Endothelial cell of umbilical vein (primary cell): ENCODE results near the gene NSUN7. TPM values are rescaled to one million over a fixed set of nuclear protein-coding genes. Genes with fewer than 3 reads are reported as not detected.

Source experiments
- BruUV-seq: library from RNA; stranded (reverse); fragments of 400-500 nt; replicated peaks from 2 replicates; lab custom pipeline; 2021; lab: Mats Ljungman, UMichigan
- CTCF ChIA-PET: fragments of 300-600, 350-600 bp; sonication (Branson Sonifier 250); formaldehyde crosslinking; loops from one replicate; lab custom pipeline; 2021; ENCODE audit warnings: antibody characterized with exemption, inconsistent platforms; lab: Charles Lee
- POLR2A ChIA-PET: fragments of 300-600, 350-600 bp; sonication (Branson Sonifier 250); formaldehyde crosslinking; loops from one replicate; lab custom pipeline; 2021; ENCODE audit warnings: antibody characterized with exemption, inconsistent platforms; lab: Charles Lee
- DNase-seq: peaks from one replicate; pipeline ENCODE4 v3.0.0-alpha.2; 2011; ENCODE audit warnings: low read depth, low spot score
- FAIRE-seq: peaks from 2 replicates; lab custom pipeline; 2011; peaks lifted over from hg19 to GRCh38; lab: Jason Lieb, UNC
- H2AFZ ChIP-seq: 2 replicates; pipeline ENCODE4 v1.6.0; 2012; ENCODE audit warnings: low read depth, low read length, control low read depth, inconsistent platforms
- H3K27ac ChIP-seq: 2 replicates; pipeline ENCODE4 v1.5.1; 2011; ENCODE audit warnings: low read depth, mild to moderate bottlenecking, control low read depth, low read length, moderate library complexity; ENCODE audit not compliant: insufficient read depth
- H3K27me3 ChIP-seq, 2 experiments: 2 replicates each; pipeline versions ENCODE4 v1.6.0 to v1.6.1; 2011; ENCODE audit warnings: low read length in 2 of 2, mixed read lengths in 1 of 2; ENCODE audit not compliant: control insufficient read depth in 2 of 2, insufficient read depth in 2 of 2
- H3K36me3 ChIP-seq, 2 experiments: 2 replicates in 1 of 2; 3 replicates in 1 of 2; pipeline ENCODE4 v1.5.1; 2011; ENCODE audit warnings: low read length in 2 of 2, mild to moderate bottlenecking in 1 of 2, moderate library complexity in 1 of 2; ENCODE audit not compliant: control insufficient read depth in 2 of 2, insufficient read depth in 2 of 2; ENCODE audit errors: extremely low read depth in 1 of 2
- H3K4me1 ChIP-seq: 3 replicates; pipeline ENCODE4 v1.5.1; 2011; ENCODE audit warnings: mild to moderate bottlenecking, low read length; ENCODE audit not compliant: control insufficient read depth, insufficient read depth; ENCODE audit errors: extremely low read depth
- H3K4me2 ChIP-seq: 2 replicates; pipeline ENCODE4 v1.6.1; 2011; ENCODE audit warnings: low read length, control low read depth, mixed read lengths; ENCODE audit not compliant: insufficient read depth
- H3K4me3 ChIP-seq, 3 experiments: fragments of 200-600 bp in 1 of 3; sonication (generic), shearing (Covaris generic) in 1 of 3; replicated peaks in 1 of 3; 2 replicates each; pipeline ENCODE4 v1.5.1; 2011 to 2016; ENCODE audit warnings: control low read depth in 3 of 3, low read length in 3 of 3, mild to moderate bottlenecking in 2 of 3, inconsistent platforms in 1 of 3, low read depth in 1 of 3, moderate library complexity in 1 of 3; ENCODE audit not compliant: insufficient read depth in 1 of 3
- H3K79me2 ChIP-seq: 2 replicates; pipeline ENCODE4 v1.6.0; 2012; ENCODE audit warnings: low read length, inconsistent platforms; ENCODE audit not compliant: control insufficient read depth, insufficient read depth
- H3K9ac ChIP-seq: replicated peaks from 2 replicates; pipeline ENCODE3; 2011; ENCODE audit warnings: low read length, control low read depth; ENCODE audit not compliant: insufficient read depth; ENCODE audit errors: extremely low read depth
- H3K9me1 ChIP-seq: replicated peaks from 3 replicates; pipeline ENCODE4 v1.6.0; 2011; ENCODE audit warnings: mild to moderate bottlenecking, low read length; ENCODE audit not compliant: control insufficient read depth, insufficient read depth; ENCODE audit errors: extremely low read depth
- H3K9me3 ChIP-seq: replicated peaks from 2 replicates; pipeline ENCODE4 v1.5.1; 2012; ENCODE audit warnings: low read length, inconsistent platforms; ENCODE audit not compliant: control insufficient read depth, insufficient read depth
- H4K20me1 ChIP-seq: replicated peaks from 2 replicates; pipeline ENCODE3; 2011; ENCODE audit warnings: mild to moderate bottlenecking, low read length; ENCODE audit not compliant: control insufficient read depth, insufficient read depth; ENCODE audit errors: extremely low read depth
- EZH2 ChIP-seq: IDR thresholded peaks from 2 replicates; pipeline ENCODE4 v1.6.1; 2012; ENCODE audit warnings: borderline replicate concordance, low read depth, mild to moderate bottlenecking, moderate library complexity, low read length, inconsistent platforms; ENCODE audit not compliant: severe bottlenecking
- FOS ChIP-seq: IDR thresholded peaks from 2 replicates; pipeline ENCODE4 v1.6.1; 2011; ENCODE audit warnings: mild to moderate bottlenecking, low read length, moderate library complexity, borderline replicate concordance; ENCODE audit not compliant: insufficient read depth
- GATA2 ChIP-seq: IDR thresholded peaks from 2 replicates; pipeline ENCODE4 v1.7.0; 2011; ENCODE audit warnings: low read depth, mild to moderate bottlenecking, moderate library complexity, mixed read lengths, low read length; ENCODE audit not compliant: insufficient read length, insufficient read depth
- JUN ChIP-seq: IDR thresholded peaks from 2 replicates; pipeline ENCODE4 v1.6.1; 2011; ENCODE audit warnings: borderline replicate concordance, low read depth; ENCODE audit not compliant: insufficient read length, insufficient read depth
- MAX ChIP-seq: IDR thresholded peaks from 2 replicates; pipeline ENCODE4 v1.6.1; 2011; ENCODE audit not compliant: insufficient read depth, insufficient read length
- MYC ChIP-seq: IDR thresholded peaks from one replicate; pipeline ENCODE4 v1.6.1; 2011; ENCODE audit warnings: mild to moderate bottlenecking, low read depth, low read length
- POLR2A ChIP-seq: IDR thresholded peaks from 2 replicates; pipeline ENCODE4 v1.6.1; 2012; ENCODE audit warnings: low read depth, mild to moderate bottlenecking, control low read depth, low read length
- POLR2AphosphoS5 ChIP-seq: IDR thresholded peaks from 2 replicates; pipeline ENCODE4 v1.6.1; 2012; ENCODE audit warnings: low read depth, mild to moderate bottlenecking, control low read depth, low read length, moderate library complexity; ENCODE audit not compliant: insufficient read depth
- dilution Hi-C: fragments of 300-500 bp; cut with MboI; formaldehyde crosslinking; loops from one replicate; pipeline ENCODE4 v1.15.0; 2019; ENCODE audit warnings: low sequenced_read_pairs; ENCODE audit not compliant: extremely low pct_ligation_motif_present
- intact Hi-C: fragments of 100-400 bp; cut with micrococcal nuclease; formaldehyde crosslinking; loops from one replicate; pipeline ENCODE4 v1.10.0; 2022
- polyA plus RNA-seq, 4 experiments: library from polyadenylated mRNA; depleted of rRNA in 3 of 4; stranded (reverse) in 3 of 4; unstranded in 1 of 4; fragments of >200 nt; gene quantifications; 2 replicates each; pipeline versions ENCODE4 v1.2.1 to v1.2.3, GENCODE V29; 2011 to 2012; ENCODE audit warnings: missing spikeins in 1 of 4
- total RNA-seq: library from RNA; stranded (reverse); gene quantifications from 2 replicates; pipeline ENCODE4 v1.2.3, GENCODE V29; 2021
- TF ChIP-seq, protein P1 (sequence below), 2 donors: IDR thresholded peaks; 1 replicate in 1 of 2; 2 replicates in 1 of 2; pipeline ENCODE4 v1.5.1; 2011; ENCODE audit warnings: low read length in 2 of 2, mild to moderate bottlenecking in 2 of 2, moderate library complexity in 2 of 2, control low read depth in 1 of 2, inconsistent platforms in 1 of 2, low read depth in 1 of 2; ENCODE audit not compliant: insufficient read depth in 1 of 2; ENCODE audit errors: extremely low read depth in 1 of 2

The NSUN7 gene
- total and polyA plus RNA-seq, 2 donors (not counting 3 experiments of a cell fraction or from before 2014, with no cell fraction given) = 0.03 to 0.20 TPM

DNA sequence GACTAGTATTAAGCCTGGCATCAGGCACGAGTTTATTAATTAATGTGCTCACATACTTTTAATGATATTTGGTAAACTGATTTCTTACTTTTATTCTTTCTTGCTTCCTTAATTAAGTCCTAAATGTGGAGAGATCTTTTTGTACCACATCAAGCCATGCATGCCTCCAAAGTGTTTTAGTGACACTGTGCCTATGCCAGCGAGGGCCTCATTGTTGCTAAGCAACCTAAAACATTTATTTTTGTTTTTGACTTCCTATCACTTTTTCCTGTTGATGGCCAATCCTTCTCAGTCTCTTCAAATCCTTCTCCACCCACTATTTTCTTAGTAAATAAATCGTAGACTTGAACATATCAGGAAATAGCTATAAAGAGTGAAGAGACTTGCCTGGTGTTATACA is 5.5 kb upstream of the NSUN7 start:
- Histone ChIP-seq H3K79me2 (no peaks in the 10 kb centered on the region), H2AFZ (no peak overlapping the region), H3K4me2 (no peak overlapping the region), H3K4me1 (no peaks in the 10 kb centered on the region), H3K27ac (no peak overlapping the region), H3K9me3 (no peaks in the 10 kb centered on the region), H3K27me3 (peaks cover 3 to 4% of the 10 kb centered on the region in 2 experiments), H4K20me1 (no peaks in the 10 kb centered on the region), H3K9ac (no peak overlapping the region), H3K9me1 (no peaks in the 10 kb centered on the region), H3K36me3 (no peaks in the 10 kb centered on the region), H3K4me3 (no peak overlapping the region)
- no TSS peak for BruUV-seq
- CTCF ChIA-PET = no interaction called here
- DNase-seq (no peak), FAIRE-seq (no peak)
- dilution Hi-C loops (no loop called here), intact Hi-C loops (no loop called here)
- POLR2A ChIA-PET = no interaction called here
- TF ChIP-seq FOS (no peak), GATA2 (no peak), EZH2 (no peak), POLR2A (no peak), JUN (no peak), MAX (no peak), POLR2AphosphoS5 (no peak), MYC (no peak)
- TF ChIP-seq, protein P1, sequence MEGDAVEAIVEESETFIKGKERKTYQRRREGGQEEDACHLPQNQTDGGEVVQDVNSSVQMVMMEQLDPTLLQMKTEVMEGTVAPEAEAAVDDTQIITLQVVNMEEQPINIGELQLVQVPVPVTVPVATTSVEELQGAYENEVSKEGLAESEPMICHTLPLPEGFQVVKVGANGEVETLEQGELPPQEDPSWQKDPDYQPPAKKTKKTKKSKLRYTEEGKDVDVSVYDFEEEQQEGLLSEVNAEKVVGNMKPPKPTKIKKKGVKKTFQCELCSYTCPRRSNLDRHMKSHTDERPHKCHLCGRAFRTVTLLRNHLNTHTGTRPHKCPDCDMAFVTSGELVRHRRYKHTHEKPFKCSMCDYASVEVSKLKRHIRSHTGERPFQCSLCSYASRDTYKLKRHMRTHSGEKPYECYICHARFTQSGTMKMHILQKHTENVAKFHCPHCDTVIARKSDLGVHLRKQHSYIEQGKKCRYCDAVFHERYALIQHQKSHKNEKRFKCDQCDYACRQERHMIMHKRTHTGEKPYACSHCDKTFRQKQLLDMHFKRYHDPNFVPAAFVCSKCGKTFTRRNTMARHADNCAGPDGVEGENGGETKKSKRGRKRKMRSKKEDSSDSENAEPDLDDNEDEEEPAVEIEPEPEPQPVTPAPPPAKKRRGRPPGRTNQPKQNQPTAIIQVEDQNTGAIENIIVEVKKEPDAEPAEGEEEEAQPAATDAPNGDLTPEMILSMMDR (IDR thresholded peaks at IDR 0.05; ENCODE audit: extremely low read depth in 1 of 2, insufficient read depth in 1 of 2, low read depth in 1 of 2, low read length in 2 of 2) = no peak
